HEK293 (cell line): ENCODE data around the gene CCR6.

Experiments used
- TRIM28 ChIP-seq: IDR thresholded peaks from 2 replicates; pipeline ENCODE4 v1.6.1; 2011; ENCODE audit warnings: low read length, control low read depth, borderline replicate concordance
- ZNF274 ChIP-seq, 2 experiments: fragments of 200-500 bp in 1 of 2; fragments of 450-650 bp in 1 of 2; sonication (Bioruptor generic) in 1 of 2; formaldehyde crosslinking in 1 of 2; IDR thresholded peaks; 2 replicates each; pipeline versions ENCODE4 v1.5.1 to v1.6.1; 2014 to 2016; ENCODE audit warnings: borderline replicate concordance in 1 of 2, inconsistent platforms in 1 of 2, low read length in 1 of 2, missing biosample characterization in 1 of 2, missing genetic modification characterization in 1 of 2
- ZNF335 ChIP-seq: fragments of 450-650 bp; formaldehyde crosslinking; conservative IDR thresholded peaks from 2 replicates; pipeline ENCODE4 v1.5.1; 2016; ENCODE audit warnings: missing biosample characterization, missing genetic modification characterization
- ZNF707 ChIP-seq: fragments of 450-650 bp; formaldehyde crosslinking; IDR thresholded peaks from 2 replicates; pipeline ENCODE4 v1.5.1; 2016; ENCODE audit warnings: missing biosample characterization, missing genetic modification characterization
- TF ChIP-seq, protein P1 (sequence below): fragments of 450-650 bp; formaldehyde crosslinking; IDR thresholded peaks from 2 replicates; pipeline ENCODE4 v1.5.1; 2016; ENCODE audit warnings: missing biosample characterization, missing genetic modification characterization
- TF ChIP-seq, protein P2 (sequence below): fragments of 450-650 bp; formaldehyde crosslinking; IDR thresholded peaks from 2 replicates; pipeline ENCODE4 v1.5.1; 2016; ENCODE audit warnings: missing biosample characterization, missing genetic modification characterization, low read depth
- TF ChIP-seq, protein P3 (sequence below): fragments of 450-650 bp; formaldehyde crosslinking; IDR thresholded peaks from 2 replicates; pipeline ENCODE4 v1.5.1; 2017; ENCODE audit warnings: missing biosample characterization, mild to moderate bottlenecking, missing genetic modification characterization, moderate library complexity
- TF ChIP-seq, protein P4 (sequence below): fragments of 450-650 bp; formaldehyde crosslinking; IDR thresholded peaks from 2 replicates; pipeline ENCODE4 v1.5.1; 2016; ENCODE audit warnings: missing biosample characterization, missing genetic modification characterization

DNA sequence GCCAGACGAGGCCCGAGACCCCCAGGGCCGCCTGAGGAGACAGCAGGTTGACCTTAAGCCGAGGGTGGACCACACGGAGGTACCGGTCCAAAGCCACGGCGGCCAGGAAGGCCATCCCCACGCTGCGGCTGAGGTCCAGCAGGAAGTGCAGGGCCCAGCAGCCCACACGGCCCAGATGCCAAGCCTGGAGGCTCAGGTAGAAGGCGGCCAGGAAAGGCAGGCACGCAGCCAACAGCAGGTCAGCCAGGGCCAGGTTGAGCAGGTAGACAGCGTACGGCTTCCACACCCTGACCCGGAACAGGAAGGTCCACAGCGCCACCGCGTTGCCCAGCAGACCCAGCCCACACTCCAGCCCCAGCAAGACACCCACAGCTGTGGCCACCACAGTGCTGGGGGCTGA lies 34.5 kb downstream of the CCR6 start:
- TF ChIP-seq TRIM28, result no peak
- TF ChIP-seq ZNF274 (IDR thresholded peaks at IDR 0.05; ENCODE audit: low read length), result no peak
- TF ChIP-seq ZNF274 (tag by site-specific recombination; IDR thresholded peaks at IDR 0.05; ENCODE audit: borderline replicate concordance), result no peak
- TF ChIP-seq, protein P1, sequence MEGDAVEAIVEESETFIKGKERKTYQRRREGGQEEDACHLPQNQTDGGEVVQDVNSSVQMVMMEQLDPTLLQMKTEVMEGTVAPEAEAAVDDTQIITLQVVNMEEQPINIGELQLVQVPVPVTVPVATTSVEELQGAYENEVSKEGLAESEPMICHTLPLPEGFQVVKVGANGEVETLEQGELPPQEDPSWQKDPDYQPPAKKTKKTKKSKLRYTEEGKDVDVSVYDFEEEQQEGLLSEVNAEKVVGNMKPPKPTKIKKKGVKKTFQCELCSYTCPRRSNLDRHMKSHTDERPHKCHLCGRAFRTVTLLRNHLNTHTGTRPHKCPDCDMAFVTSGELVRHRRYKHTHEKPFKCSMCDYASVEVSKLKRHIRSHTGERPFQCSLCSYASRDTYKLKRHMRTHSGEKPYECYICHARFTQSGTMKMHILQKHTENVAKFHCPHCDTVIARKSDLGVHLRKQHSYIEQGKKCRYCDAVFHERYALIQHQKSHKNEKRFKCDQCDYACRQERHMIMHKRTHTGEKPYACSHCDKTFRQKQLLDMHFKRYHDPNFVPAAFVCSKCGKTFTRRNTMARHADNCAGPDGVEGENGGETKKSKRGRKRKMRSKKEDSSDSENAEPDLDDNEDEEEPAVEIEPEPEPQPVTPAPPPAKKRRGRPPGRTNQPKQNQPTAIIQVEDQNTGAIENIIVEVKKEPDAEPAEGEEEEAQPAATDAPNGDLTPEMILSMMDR (tag by site-specific recombination), result no peak
- TF ChIP-seq, protein P2, sequence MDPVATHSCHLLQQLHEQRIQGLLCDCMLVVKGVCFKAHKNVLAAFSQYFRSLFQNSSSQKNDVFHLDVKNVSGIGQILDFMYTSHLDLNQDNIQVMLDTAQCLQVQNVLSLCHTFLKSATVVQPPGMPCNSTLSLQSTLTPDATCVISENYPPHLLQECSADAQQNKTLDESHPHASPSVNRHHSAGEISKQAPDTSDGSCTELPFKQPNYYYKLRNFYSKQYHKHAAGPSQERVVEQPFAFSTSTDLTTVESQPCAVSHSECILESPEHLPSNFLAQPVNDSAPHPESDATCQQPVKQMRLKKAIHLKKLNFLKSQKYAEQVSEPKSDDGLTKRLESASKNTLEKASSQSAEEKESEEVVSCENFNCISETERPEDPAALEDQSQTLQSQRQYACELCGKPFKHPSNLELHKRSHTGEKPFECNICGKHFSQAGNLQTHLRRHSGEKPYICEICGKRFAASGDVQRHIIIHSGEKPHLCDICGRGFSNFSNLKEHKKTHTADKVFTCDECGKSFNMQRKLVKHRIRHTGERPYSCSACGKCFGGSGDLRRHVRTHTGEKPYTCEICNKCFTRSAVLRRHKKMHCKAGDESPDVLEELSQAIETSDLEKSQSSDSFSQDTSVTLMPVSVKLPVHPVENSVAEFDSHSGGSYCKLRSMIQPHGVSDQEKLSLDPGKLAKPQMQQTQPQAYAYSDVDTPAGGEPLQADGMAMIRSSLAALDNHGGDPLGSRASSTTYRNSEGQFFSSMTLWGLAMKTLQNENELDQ (tag by site-specific recombination), result no peak
- TF ChIP-seq, protein P3, sequence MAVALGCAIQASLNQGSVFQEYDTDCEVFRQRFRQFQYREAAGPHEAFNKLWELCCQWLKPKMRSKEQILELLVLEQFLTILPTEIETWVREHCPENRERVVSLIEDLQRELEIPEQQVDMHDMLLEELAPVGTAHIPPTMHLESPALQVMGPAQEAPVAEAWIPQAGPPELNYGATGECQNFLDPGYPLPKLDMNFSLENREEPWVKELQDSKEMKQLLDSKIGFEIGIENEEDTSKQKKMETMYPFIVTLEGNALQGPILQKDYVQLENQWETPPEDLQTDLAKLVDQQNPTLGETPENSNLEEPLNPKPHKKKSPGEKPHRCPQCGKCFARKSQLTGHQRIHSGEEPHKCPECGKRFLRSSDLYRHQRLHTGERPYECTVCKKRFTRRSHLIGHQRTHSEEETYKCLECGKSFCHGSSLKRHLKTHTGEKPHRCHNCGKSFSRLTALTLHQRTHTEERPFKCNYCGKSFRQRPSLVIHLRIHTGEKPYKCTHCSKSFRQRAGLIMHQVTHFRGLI (tag by site-specific recombination), result no peak
- TF ChIP-seq ZNF707, result no peak
- TF ChIP-seq ZNF335 (tag by site-specific recombination), result no peak
- TF ChIP-seq, protein P4, sequence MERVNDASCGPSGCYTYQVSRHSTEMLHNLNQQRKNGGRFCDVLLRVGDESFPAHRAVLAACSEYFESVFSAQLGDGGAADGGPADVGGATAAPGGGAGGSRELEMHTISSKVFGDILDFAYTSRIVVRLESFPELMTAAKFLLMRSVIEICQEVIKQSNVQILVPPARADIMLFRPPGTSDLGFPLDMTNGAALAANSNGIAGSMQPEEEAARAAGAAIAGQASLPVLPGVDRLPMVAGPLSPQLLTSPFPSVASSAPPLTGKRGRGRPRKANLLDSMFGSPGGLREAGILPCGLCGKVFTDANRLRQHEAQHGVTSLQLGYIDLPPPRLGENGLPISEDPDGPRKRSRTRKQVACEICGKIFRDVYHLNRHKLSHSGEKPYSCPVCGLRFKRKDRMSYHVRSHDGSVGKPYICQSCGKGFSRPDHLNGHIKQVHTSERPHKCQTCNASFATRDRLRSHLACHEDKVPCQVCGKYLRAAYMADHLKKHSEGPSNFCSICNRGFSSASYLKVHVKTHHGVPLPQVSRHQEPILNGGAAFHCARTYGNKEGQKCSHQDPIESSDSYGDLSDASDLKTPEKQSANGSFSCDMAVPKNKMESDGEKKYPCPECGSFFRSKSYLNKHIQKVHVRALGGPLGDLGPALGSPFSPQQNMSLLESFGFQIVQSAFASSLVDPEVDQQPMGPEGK, result no peak
